PC-9 (cell line): ENCODE results near the gene NARF.

Experiments
- EZH2 ChIP-seq: fragments of 200-600 bp; sonication (generic); IDR thresholded peaks from 2 replicates; pipeline ENCODE4 v1.8.0; 2017; ENCODE audit warnings: antibody characterized with exemption, low read depth
- TF ChIP-seq, protein P1 (sequence below): fragments of 200-600 bp; sonication (generic); conservative IDR thresholded peaks from 2 replicates; pipeline ENCODE4 v1.6.1; 2017; ENCODE audit warnings: mixed run types, antibody characterized with exemption, mild to moderate bottlenecking, moderate library complexity

GRCh38 chr17:82503094-82503727, 44.7 kb downstream of the NARF start:
- TF ChIP-seq EZH2 = no peak
- TF ChIP-seq, protein P1, sequence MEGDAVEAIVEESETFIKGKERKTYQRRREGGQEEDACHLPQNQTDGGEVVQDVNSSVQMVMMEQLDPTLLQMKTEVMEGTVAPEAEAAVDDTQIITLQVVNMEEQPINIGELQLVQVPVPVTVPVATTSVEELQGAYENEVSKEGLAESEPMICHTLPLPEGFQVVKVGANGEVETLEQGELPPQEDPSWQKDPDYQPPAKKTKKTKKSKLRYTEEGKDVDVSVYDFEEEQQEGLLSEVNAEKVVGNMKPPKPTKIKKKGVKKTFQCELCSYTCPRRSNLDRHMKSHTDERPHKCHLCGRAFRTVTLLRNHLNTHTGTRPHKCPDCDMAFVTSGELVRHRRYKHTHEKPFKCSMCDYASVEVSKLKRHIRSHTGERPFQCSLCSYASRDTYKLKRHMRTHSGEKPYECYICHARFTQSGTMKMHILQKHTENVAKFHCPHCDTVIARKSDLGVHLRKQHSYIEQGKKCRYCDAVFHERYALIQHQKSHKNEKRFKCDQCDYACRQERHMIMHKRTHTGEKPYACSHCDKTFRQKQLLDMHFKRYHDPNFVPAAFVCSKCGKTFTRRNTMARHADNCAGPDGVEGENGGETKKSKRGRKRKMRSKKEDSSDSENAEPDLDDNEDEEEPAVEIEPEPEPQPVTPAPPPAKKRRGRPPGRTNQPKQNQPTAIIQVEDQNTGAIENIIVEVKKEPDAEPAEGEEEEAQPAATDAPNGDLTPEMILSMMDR = no peak
